ENCODE data around the gene USP24.

Gene USP24, protein sequence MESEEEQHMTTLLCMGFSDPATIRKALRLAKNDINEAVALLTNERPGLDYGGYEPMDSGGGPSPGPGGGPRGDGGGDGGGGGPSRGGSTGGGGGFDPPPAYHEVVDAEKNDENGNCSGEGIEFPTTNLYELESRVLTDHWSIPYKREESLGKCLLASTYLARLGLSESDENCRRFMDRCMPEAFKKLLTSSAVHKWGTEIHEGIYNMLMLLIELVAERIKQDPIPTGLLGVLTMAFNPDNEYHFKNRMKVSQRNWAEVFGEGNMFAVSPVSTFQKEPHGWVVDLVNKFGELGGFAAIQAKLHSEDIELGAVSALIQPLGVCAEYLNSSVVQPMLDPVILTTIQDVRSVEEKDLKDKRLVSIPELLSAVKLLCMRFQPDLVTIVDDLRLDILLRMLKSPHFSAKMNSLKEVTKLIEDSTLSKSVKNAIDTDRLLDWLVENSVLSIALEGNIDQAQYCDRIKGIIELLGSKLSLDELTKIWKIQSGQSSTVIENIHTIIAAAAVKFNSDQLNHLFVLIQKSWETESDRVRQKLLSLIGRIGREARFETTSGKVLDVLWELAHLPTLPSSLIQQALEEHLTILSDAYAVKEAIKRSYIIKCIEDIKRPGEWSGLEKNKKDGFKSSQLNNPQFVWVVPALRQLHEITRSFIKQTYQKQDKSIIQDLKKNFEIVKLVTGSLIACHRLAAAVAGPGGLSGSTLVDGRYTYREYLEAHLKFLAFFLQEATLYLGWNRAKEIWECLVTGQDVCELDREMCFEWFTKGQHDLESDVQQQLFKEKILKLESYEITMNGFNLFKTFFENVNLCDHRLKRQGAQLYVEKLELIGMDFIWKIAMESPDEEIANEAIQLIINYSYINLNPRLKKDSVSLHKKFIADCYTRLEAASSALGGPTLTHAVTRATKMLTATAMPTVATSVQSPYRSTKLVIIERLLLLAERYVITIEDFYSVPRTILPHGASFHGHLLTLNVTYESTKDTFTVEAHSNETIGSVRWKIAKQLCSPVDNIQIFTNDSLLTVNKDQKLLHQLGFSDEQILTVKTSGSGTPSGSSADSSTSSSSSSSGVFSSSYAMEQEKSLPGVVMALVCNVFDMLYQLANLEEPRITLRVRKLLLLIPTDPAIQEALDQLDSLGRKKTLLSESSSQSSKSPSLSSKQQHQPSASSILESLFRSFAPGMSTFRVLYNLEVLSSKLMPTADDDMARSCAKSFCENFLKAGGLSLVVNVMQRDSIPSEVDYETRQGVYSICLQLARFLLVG (N-terminal part only)

GRCh38 chr1:55215194-55216021 lies at the start of gene USP24:
Gene USP24 (minus strand): TSS chr1:55215364. CDS start chr1:55215113, 251 bp downstream.
- peak; percentile 37 for DNase-seq (ENCODE audit: low read depth)

DNA sequence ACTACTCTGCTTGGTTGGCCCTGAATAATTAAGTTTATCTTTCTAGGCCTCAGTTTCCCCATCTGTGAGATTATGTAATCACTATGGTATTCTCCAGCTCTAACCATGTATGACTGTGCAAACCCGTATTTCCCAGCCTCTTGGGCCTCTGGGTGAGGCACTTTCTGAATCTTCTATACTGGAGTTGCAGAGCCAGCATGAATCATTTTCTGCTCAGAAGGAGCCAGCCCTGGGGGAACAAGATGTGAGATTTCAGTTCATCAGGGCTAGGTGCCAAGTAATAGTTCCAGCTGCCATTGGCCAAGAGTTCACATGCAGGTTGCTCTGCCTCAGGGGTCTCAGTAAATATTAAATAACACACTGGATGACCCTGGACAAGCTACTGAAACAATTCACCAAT lies 47.7 kb upstream of the USP24 start:
- no peak for DNase-seq (ENCODE audit: low read depth)

DNA sequence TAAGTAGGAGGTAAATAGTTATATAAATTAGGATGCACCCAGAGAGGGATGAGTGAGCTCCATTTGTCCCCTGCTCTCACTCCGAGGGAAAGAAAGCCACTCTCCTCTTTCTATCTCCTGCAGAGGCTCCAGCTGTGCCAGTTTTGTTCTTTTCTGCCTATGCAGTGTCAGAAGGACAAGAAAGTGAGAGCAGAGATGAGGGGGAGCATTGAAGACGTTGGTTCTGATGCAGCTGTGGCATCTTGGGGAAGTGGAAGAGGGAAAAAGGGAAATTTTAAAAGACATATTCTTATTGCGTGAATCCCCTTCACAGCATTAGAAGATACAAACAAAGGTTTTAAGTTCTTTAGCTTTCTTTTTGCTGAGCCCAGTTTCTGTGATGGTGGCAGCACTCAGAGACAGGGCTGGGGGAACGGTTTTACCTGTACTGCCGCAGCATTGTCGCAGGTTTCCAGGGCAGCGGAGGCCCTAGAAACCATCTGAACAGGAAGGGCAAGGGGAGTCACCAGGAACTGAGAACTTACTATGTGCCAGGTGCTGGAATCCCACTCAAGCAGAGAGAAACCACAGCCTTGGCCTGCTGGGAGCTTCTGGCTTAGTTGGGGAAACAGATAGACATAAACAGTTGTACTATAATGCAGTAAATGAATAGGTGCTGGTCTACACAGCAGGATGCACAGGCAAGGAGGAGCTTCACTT lies 44.9 kb upstream of the USP24 start:
- no peak for DNase-seq (ENCODE audit: low read depth)

DNA sequence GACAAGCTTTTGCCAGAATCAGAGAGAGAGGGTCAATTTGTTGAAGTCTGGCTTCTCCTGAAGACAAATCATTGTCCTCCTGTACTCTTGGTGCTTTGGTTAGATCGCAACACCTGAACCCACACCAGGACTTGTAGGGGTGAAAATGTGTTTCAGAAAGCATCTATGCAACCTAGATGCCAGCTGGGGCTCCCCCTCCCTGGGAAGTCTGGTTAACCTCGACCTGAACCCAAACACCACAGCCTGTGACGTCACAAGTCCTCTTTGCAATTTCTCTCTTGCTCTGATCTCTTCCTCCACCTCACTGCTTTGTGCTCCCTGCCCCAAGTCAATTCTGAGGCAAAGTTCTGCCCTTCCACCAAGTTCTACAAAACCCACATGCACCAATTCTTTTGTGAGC lies 42.8 kb upstream of the USP24 start:
- DNase-seq (ENCODE audit: low read depth): no peak

DNA sequence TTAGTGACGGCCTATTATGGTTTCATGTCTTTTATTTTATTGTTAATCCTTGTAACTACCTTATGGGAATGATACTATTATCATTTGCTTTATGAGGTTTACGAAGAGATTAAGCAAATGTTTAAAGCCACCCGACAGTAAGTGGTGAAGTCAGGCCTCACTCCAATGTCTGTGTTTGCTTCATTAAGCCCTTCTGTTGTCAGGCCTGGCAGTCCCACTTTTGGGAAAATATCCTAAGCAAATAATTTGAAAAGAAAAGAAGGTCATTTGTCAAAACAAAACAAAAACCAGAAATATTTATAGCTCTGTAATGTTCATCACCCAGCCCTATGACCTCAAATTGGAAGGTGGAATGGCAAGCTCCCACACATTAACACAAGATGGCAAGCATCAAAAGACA lies 40.7 kb upstream of the USP24 start:
- no peak for DNase-seq (ENCODE audit: low read depth)

DNA sequence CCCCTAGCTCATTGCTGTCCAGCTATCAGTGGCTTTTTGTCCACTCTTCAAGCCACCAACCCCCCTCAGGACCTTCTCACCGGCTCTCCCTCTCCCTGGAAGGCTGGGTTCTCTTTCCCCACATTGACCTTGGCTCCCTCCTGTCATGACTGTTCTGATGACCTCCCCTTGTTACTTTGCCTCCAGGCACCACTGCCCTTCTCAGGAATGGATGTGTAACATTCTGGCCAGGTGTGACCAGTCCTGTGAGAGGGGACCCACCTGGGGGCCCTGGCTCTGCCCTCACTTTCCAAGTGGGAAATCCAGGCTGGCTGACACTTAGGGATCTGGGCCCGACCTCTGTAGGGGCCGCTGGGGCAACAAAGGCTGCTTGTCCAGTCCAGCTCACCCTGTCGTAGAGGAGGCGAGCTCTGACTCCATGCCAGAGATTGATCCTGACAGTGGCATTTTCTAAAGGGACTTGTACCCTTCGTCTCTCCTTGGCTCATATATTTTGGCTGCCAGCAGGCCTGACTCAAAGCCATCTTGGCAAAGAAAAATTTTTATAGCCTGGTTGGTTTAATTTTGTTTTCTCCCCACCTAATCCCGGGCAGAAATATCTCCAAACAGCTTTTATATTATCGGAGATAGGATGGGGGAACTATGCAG lies 37.9 kb upstream of the USP24 start:
- DNase-seq (ENCODE audit: low read depth): no peak

DNA sequence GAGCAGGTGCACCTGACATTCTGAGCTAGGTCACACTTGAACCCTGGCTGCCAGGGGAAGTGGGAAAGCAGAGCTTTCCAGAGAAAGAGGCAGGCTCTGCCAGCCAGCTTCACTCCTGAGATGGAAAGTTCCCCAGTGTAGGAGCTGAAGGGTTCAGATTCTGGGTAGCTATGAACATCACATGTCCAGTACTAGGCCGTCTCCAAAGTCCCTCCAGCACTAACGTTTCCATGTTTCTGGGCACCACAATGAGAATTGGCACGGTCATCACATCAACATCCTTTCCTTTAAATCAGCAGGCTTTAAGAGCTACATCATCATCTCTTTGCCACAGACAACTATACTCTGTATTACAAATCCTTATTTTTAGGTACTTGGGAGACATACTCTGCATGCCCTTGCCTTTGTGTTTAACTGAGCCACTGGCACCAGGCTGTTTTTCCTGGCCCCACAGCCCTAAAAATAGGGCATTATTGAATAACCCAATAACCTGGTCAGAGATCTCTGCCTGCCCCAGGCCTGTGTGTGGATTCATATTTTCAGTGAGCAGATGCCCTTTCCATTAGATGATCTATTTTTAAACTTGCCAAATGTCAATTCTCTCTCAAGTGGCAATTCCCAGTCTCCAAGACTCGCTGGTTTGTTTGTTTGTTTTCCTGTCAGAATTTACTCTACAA lies 35.4 kb upstream of the USP24 start:
- no peak for DNase-seq (ENCODE audit: low read depth)

GRCh38 chr1:55249646-55250398 lies 34.7 kb upstream of the USP24 start:
- DNase-seq (ENCODE audit: low read depth): no peak

- no peak for DNase-seq (ENCODE audit: low read depth)
Measured at GRCh38 chr1:55246896-55247295, 31.7 kb upstream of the USP24 start.

GRCh38 chr1:55246331-55246730 lies 31.2 kb upstream of the USP24 start:
- DNase-seq (ENCODE audit: low read depth): no peak

DNA sequence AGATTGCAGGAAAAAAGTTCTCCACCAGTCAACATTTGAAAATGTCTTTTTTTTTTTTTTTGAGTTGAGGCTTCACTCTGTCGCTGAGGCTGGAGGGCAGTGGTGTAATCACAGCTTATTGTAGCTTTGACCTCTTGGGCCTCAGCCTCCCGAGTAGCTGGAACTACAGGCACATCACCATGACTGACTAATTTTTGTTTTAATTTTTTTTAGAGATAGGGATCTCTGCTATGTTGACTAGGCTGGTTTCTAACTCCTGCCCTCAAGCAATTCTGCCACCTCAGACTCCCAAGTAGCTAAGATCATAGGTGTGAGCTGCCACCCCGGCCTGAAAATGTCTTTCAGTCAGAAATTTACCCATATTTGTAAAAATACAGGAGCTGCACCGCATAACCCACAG lies 30.6 kb upstream of the USP24 start:
- DNase-seq (ENCODE audit: low read depth): no peak

GRCh38 chr1:55244476-55245099 lies 29.4 kb upstream of the USP24 start:
- DNase-seq (ENCODE audit: low read depth): no peak

GRCh38 chr1:55243655-55244054 lies 28.5 kb upstream of the USP24 start:
- DNase-seq (ENCODE audit: low read depth): no peak

DNA sequence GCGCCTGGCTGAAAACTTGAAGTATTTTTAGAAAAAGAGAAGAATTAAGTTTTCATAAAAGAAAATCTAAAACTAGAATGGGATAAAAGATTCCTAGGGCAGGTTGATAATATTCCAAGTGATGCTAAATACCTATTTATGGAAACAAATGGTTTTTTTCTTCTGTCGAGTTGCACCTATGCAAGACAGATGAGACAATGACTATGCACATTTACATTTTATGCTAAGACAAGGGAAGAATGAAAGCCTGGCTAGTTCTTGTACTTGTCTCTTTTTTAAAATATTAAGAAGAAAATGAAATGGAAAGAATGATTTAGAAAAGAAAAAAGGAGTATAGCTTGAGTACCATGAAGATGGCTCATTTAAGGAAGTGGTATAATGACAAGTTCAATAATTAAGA lies 24.4 kb upstream of the USP24 start:
- no peak for DNase-seq (ENCODE audit: low read depth)

DNA sequence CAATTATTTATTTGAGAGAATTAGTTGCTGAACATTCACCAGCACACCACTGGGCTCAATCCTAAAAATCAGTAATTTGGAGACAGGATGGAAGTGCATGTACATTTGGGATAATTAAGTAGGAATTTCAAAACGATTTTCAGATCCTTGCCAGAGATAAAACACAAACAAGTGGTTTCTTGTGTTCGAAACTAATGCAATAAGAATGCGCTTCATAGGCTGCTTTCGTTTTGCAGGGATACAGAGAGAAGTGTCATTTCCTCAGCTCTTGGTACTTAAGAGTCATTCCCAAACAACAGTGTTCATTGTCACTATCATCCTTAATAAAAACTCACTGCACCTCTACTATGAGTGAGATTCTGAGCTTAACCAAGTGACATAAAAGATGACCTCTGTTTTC lies 20.6 kb upstream of the USP24 start:
- DNase-seq (ENCODE audit: low read depth): no peak

- no peak for DNase-seq (ENCODE audit: low read depth)
Measured at GRCh38 chr1:55234016-55234415, 18.9 kb upstream of the USP24 start.

- no peak for DNase-seq (ENCODE audit: low read depth)
Measured at GRCh38 chr1:55233145-55233777, 18.1 kb upstream of the USP24 start.
